GM13976 (cell line): ENCODE results near the gene MND1.

Experiments
- DNase-seq: peaks from one replicate; pipeline ENCODE4 v3.0.0; 2012; ENCODE audit warnings: low spot score
- in situ Hi-C: fragments of 300-500 bp; cut with MboI; formaldehyde crosslinking; loops from one replicate; pipeline ENCODE4 v1.12.0; 2022; ENCODE audit warnings: low sequenced_read_pairs, mixed read lengths, inconsistent platforms; ENCODE audit not compliant: unreplicated experiment
- TF ChIP-seq, protein P1 (sequence below): IDR thresholded peaks from 2 replicates; pipeline ENCODE4 v1.5.1; 2012; ENCODE audit warnings: borderline replicate concordance, mild to moderate bottlenecking; ENCODE audit not compliant: insufficient read depth; ENCODE audit errors: extremely low read depth, missing control alignments, control extremely low read depth

Gene MND1, protein sequence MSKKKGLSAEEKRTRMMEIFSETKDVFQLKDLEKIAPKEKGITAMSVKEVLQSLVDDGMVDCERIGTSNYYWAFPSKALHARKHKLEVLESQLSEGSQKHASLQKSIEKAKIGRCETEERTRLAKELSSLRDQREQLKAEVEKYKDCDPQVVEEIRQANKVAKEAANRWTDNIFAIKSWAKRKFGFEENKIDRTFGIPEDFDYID

DNA sequence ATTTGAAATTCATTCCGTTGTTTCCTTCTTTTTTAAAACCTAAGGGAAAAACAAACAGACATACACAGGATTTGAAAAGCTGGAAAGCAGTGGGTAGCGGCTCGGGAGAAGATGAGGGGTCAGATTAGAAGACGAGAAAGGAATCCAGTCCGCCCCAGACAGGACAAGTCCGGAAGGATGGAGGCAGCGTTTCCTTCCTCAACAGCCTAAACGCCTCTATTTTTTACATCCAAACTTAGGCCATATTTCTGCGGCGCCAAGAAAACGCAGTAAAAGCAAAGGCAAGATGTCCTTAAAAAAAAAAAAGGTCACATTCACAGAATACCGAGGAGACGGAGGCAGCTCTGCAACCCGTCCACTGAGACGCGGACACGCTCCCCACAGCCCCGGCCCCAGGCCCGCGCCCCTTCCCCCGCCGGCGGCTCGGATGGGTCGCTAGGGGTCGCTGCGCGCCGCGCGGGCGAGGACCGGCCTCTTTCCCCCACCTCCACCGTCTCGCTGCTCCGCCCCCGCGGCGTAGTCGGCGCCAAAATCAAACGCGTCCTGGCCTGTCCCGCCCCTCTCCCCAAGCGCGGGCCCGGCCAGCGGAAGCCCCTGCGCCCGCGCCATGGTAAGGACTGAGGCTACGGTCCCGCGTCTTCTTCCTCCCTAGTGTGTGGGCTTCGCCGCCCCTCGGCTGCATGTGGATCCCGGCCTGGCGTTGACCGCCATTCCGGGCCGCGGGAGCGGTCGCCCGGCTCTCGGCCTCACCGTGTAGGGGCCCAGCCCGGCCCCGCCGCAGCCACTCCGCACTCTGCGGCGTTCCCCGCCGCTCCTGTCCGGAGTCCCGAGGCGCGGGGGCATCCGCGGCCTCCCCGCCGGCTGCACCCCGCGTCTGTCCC is at the start of gene MND1:
Gene MND1 (plus strand): TSS at position 558 of the 881 bp plus-strand sequence. CDS start 50 bp downstream, at position 608.
- TF ChIP-seq, protein P1, sequence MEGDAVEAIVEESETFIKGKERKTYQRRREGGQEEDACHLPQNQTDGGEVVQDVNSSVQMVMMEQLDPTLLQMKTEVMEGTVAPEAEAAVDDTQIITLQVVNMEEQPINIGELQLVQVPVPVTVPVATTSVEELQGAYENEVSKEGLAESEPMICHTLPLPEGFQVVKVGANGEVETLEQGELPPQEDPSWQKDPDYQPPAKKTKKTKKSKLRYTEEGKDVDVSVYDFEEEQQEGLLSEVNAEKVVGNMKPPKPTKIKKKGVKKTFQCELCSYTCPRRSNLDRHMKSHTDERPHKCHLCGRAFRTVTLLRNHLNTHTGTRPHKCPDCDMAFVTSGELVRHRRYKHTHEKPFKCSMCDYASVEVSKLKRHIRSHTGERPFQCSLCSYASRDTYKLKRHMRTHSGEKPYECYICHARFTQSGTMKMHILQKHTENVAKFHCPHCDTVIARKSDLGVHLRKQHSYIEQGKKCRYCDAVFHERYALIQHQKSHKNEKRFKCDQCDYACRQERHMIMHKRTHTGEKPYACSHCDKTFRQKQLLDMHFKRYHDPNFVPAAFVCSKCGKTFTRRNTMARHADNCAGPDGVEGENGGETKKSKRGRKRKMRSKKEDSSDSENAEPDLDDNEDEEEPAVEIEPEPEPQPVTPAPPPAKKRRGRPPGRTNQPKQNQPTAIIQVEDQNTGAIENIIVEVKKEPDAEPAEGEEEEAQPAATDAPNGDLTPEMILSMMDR, result peak; percentile 83
- in situ Hi-C loops, result loop anchor here (10.0 kb wide), 1 partner anchor 290 kb away; no protein-coding TSS in a partner anchor

DNA sequence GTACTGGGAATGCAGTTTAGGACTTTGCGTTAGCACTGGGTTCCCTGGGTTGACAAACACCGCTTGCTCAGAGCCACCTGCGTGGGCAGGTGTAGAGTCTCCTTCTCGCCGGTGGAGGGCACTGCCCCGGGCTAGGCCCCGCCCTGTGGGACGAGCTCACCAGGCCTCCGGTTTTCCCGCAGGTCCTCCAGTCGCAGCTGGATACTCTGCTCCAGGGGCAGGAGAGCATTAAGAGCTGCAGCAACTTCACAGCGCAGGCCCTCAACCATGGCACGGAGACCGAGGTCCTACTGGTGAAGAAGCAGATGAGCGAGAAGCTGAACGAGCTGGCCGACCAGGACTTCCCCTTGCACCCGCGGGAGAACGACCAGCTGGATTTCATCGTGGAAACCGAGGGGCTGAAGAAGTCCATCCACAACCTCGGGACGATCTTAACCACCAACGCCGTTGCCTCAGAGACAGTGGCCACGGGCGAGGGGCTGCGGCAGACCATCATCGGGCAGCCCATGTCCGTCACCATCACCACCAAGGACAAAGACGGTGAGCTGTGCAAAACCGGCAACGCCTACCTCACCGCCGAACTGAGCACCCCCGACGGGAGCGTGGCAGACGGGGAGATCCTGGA is 49.2 kb upstream of the MND1 start:
- TF ChIP-seq, protein P1, result no peak
- DNase-seq, result no peak
- in situ Hi-C loops, result no loop called here

More for the DNA sequence above, at the start of gene MND1:
- DNase-seq, result peak; percentile 94

DNA sequence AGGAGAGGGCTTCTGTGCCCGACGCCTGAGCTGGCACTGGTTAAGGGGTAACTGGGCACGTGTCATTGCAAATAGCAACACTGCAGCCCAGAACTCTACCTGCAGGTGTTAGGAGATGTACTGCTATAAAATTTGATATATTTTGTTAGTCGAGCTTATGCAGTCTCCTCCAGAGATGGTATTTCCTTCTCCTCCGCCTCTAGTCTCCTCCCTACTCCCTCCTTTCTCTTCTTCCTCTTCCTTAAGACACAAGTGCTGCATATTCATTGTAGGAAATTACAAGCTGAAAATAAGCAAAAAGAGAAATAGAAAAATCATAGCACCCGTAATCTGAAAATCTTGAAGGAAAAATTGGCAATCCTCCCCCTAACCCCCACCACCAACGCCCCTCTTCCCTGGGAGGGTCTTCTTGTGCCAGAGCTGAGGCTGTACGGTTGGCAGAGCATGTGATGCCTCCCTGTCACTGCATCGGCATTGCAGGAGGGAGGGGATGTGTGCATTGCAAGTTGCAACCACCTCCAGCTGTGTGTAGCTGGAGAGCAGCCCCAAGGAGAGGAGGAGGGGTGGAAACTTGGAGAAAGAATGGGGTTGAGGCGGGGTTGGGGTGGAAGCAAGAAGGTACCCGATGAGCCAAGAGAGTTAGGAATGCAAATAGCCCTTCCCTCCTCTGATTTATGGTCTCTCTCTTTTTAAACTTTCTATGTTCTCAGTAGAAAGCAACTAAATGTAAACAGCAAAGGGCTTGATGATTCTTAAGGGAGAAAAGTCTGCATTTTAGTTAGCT is 48.3 kb upstream of the MND1 start:
- TF ChIP-seq, protein P1, result no peak
- DNase-seq, result no peak
- in situ Hi-C loops, result no loop called here

DNA sequence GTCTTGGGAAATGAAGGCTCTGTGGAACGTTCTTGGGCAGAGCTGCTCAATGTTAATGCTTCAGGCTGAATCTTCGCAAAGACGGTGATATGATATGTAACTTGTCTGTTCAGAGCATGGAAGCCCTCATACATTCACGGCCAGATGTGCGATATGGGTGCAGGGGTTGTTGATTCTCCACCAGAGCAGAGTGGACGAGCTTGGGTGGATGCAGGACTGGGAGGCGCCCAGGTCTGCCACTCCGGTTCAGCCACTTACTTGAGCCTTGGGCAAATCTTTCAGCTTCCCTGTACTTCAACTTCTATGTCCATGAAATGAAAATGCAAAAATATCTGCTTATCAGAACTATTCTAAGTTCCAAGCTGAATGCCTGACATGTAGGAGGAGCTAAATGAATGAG is 47.4 kb upstream of the MND1 start:
- TF ChIP-seq, protein P1, result no peak
- in situ Hi-C loops, result no loop called here
- no peak for DNase-seq

DNA sequence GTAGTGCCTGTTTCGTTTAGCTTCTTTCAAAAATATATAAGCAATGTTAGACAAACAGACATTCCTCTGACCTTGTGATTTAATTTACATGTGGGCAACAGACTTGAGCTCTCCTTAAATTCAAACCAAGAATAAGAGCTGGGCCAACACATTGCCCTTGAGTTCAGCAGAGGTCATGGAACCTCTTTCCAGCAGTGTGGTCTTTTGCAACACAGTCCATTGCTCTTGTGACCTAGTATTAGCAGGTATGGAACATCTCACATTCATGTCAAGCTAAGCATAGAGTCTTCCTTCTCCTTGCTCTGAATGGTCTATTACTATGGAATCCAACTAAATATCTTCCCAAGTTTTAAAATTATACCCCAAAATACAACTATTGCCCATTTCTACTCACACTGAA is 33.7 kb upstream of the MND1 start:
- in situ Hi-C loops, result no loop called here
- DNase-seq, result no peak
- TF ChIP-seq, protein P1, result no peak

DNA sequence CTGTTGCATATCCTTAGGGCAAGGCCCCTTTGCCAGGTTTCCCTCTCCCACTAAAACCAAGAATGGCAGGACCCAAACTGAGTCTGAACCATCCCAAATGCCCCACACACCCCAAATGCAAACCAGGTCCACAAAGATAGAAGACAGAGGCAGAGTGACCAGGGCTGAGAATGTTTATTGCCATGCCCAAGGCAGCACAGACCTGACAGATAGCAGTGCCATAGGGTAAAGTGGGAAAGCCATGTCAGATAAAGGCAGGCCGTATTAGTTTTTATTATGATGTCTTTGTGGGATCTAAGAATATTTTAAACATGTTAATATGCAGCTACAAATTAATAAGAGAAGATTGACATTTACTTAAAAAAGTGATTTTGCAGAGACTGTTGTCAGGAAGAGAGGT is 29.6 kb upstream of the MND1 start:
- DNase-seq, result no peak
- in situ Hi-C loops, result loop anchor here (5.0 kb wide), 1 partner anchor 158 kb away; no protein-coding TSS in a partner anchor
- TF ChIP-seq, protein P1, result no peak
